ENCODE measurements around the gene SLC34A1. TPM values are rescaled to one million over a fixed set of nuclear protein-coding genes. Genes with fewer than 3 reads are reported as not detected.

Gene SLC34A1
- total and polyA plus RNA-seq, 2 of the 13 experiments (the other 11 are each of a cell fraction or from before 2014, with no cell fraction given), result 0.03 to 0.20 TPM

- no peak; the same call in 1 of the 2 replicates for TF ChIP-seq MLX (CRISPR knock-in tag; IDR thresholded peaks at IDR 0.05)
- TF ChIP-seq ARNT (IDR thresholded peaks at IDR 0.05), result no peak
- TF ChIP-seq PHF5A (CRISPR knock-in tag; IDR thresholded peaks at IDR 0.05; ENCODE audit: low read depth, unreplicated experiment), result no peak
- TF ChIP-seq ZFP37 (CRISPR knock-in tag; IDR thresholded peaks at IDR 0.05; ENCODE audit: borderline replicate concordance), result no peak
- TF ChIP-seq LRRFIP1 (CRISPR knock-in tag; conservative IDR thresholded peaks at IDR 0.05), result no peak
- TF ChIP-seq ZNF333 (CRISPR knock-in tag; IDR thresholded peaks at IDR 0.05; ENCODE audit: borderline replicate concordance), result no peak
- no peak for TF ChIP-seq ZNF646 (CRISPR knock-in tag; IDR thresholded peaks at IDR 0.05)
- no peak for TF ChIP-seq ZSCAN5A (CRISPR knock-in tag; IDR thresholded peaks at IDR 0.05; ENCODE audit: borderline replicate concordance)
- TF ChIP-seq CCAR2 (optimal IDR thresholded peaks at IDR 0.05; ENCODE audit: low read depth, low read length), result no peak
- TF ChIP-seq HNF4A (CRISPR knock-in tag; IDR thresholded peaks at IDR 0.05), result no peak
- TF ChIP-seq MIER3 (CRISPR knock-in tag; IDR thresholded peaks at IDR 0.05; ENCODE audit: borderline replicate concordance), result peak; percentile 53; the same call in 1 of the 2 replicates
- TF ChIP-seq ZNF607 (CRISPR knock-in tag; IDR thresholded peaks at IDR 0.05; ENCODE audit: borderline replicate concordance), result 0 out of 2 replicates have a peak, but pooled peaks have one; percentile 36
- peak; percentile 47; the same call in 1 of the 2 replicates for TF ChIP-seq PHF21A (CRISPR knock-in tag; IDR thresholded peaks at IDR 0.05)
- TF ChIP-seq TARDBP (CRISPR knock-in tag; IDR thresholded peaks at IDR 0.05), result no peak
- no peak for TF ChIP-seq CENPBD1 (CRISPR knock-in tag; IDR thresholded peaks at IDR 0.05; ENCODE audit: borderline replicate concordance, low read depth)
- no peak for TF ChIP-seq SP4 (CRISPR knock-in tag; IDR thresholded peaks at IDR 0.05)
- no peak for TF ChIP-seq ZFYVE20 (CRISPR knock-in tag; IDR thresholded peaks at IDR 0.05; ENCODE audit: borderline replicate concordance, low read depth)
Observed at GRCh38 chr5:177447611-177448243, 63.5 kb downstream of the SLC34A1 start (continued).
